Measurements from ENCODE around the gene PRIMA1. TPM values are rescaled to one million over a fixed set of nuclear protein-coding genes. Genes with fewer than 3 reads are reported as not detected.

Gene PRIMA1
- total and polyA plus RNA-seq, 2 experiments from 2014 or later, result 2.1 to 3.5 TPM

GRCh38 chr14:93753647-93754046 lies 34.6 kb downstream of the PRIMA1 start (continued):
- TF ChIP-seq EZH2phosphoT487 (IDR thresholded peaks at IDR 0.05; ENCODE audit: unreplicated experiment) (no peak), JUNB (IDR thresholded peaks at IDR 0.05; ENCODE audit: unreplicated experiment) (no peak), POLR2AphosphoS5 (IDR thresholded peaks at IDR 0.05; ENCODE audit: low read depth) (no peak), CTCF (conservative IDR thresholded peaks at IDR 0.05; ENCODE audit: low read depth in 2 of 2) (no peak), ETS1 (IDR thresholded peaks at IDR 0.05) (no peak)

DNA sequence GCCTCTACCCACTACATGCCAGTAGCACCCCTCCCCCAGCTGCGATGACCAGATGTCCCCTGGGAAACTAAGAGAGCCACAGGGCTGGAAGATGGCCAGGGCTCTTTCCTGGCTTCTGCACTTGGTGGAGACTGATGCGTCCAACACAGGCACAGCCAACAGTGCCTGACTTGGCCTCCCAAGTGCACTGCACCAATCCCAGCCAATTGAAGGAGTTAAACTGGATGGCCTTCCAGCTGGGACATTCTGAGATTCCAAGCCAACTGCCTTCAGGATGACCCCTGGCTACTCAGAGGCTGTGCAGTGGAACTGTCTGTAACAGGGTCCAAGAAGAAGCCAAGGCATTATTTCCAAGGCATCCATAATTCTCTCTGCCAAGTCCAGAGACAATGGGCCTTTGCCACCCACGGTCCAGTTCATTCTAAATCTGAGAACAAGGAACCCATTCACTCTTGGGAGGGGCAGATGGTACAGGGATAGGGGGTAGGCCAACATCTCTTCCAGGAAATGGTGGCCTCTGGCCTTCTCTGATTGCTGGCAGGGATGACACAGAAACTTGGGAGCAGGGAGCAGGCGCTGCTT lies 35.2 kb downstream of the PRIMA1 start:
- Histone ChIP-seq H3K9me2 (ENCODE audit: insufficient read depth) (no peaks in the 10 kb centered on the region), H3K79me2 (replicated peaks; ENCODE audit: insufficient read depth) (no peaks in the 10 kb centered on the region), H4K20me1 (replicated peaks; ENCODE audit: insufficient read depth) (no peaks in the 10 kb centered on the region), H3K4me1 (ENCODE audit: insufficient read depth) (no peaks in the 10 kb centered on the region), H3K4me2 (no peak overlapping the region), H3K27ac (ENCODE audit: low read depth) (no peak overlapping the region), H3F3A (replicated peaks; ENCODE audit: low read depth) (no peaks in the 10 kb centered on the region), H3K4me3 (no peak overlapping the region), H2AFZ (no peak overlapping the region), H3K27me3 (ENCODE audit: insufficient read depth) (no peaks in the 10 kb centered on the region), H3K36me3 (ENCODE audit: insufficient read depth) (no peaks in the 10 kb centered on the region)
- Mint-ChIP-seq H3K9me3 (no peaks in the 10 kb centered on the region; the same call in 2 of the 3 replicates), H3K27me3 (ENCODE audit: insufficient read depth, low read depth, poor library complexity) (peaks cover 5% of the 10 kb centered on the region), H3K27ac (no peak overlapping the region), H3K4me1 (no peaks in the 10 kb centered on the region; the same call in 1 of the 3 replicates), H3K36me3 (ENCODE audit: low read depth) (peaks cover 2% of the 10 kb centered on the region; the same call in 2 of the 3 replicates), H3K4me3 (no peak overlapping the region)
- DNase-seq (ENCODE audit: low spot score), result no peak
- ATAC-seq, result no peak
- TF ChIP-seq JUNB (IDR thresholded peaks at IDR 0.05; ENCODE audit: unreplicated experiment) (no peak), ZNF114 (CRISPR knock-in tag; IDR thresholded peaks at IDR 0.05) (no peak), CTCF (conservative IDR thresholded peaks at IDR 0.05; ENCODE audit: low read depth in 2 of 2) (no peak), EZH2 (IDR thresholded peaks at IDR 0.05; ENCODE audit: low read depth, unreplicated experiment) (no peak), STAT1 (IDR thresholded peaks at IDR 0.05; ENCODE audit: unreplicated experiment) (no peak), ZNF331 (CRISPR knock-in tag; IDR thresholded peaks at IDR 0.05; ENCODE audit: low read depth) (no peak), CREB1 (CRISPR knock-in tag; IDR thresholded peaks at IDR 0.05; ENCODE audit: low read depth) (no peak)
- TF ChIP-seq, protein P1, sequence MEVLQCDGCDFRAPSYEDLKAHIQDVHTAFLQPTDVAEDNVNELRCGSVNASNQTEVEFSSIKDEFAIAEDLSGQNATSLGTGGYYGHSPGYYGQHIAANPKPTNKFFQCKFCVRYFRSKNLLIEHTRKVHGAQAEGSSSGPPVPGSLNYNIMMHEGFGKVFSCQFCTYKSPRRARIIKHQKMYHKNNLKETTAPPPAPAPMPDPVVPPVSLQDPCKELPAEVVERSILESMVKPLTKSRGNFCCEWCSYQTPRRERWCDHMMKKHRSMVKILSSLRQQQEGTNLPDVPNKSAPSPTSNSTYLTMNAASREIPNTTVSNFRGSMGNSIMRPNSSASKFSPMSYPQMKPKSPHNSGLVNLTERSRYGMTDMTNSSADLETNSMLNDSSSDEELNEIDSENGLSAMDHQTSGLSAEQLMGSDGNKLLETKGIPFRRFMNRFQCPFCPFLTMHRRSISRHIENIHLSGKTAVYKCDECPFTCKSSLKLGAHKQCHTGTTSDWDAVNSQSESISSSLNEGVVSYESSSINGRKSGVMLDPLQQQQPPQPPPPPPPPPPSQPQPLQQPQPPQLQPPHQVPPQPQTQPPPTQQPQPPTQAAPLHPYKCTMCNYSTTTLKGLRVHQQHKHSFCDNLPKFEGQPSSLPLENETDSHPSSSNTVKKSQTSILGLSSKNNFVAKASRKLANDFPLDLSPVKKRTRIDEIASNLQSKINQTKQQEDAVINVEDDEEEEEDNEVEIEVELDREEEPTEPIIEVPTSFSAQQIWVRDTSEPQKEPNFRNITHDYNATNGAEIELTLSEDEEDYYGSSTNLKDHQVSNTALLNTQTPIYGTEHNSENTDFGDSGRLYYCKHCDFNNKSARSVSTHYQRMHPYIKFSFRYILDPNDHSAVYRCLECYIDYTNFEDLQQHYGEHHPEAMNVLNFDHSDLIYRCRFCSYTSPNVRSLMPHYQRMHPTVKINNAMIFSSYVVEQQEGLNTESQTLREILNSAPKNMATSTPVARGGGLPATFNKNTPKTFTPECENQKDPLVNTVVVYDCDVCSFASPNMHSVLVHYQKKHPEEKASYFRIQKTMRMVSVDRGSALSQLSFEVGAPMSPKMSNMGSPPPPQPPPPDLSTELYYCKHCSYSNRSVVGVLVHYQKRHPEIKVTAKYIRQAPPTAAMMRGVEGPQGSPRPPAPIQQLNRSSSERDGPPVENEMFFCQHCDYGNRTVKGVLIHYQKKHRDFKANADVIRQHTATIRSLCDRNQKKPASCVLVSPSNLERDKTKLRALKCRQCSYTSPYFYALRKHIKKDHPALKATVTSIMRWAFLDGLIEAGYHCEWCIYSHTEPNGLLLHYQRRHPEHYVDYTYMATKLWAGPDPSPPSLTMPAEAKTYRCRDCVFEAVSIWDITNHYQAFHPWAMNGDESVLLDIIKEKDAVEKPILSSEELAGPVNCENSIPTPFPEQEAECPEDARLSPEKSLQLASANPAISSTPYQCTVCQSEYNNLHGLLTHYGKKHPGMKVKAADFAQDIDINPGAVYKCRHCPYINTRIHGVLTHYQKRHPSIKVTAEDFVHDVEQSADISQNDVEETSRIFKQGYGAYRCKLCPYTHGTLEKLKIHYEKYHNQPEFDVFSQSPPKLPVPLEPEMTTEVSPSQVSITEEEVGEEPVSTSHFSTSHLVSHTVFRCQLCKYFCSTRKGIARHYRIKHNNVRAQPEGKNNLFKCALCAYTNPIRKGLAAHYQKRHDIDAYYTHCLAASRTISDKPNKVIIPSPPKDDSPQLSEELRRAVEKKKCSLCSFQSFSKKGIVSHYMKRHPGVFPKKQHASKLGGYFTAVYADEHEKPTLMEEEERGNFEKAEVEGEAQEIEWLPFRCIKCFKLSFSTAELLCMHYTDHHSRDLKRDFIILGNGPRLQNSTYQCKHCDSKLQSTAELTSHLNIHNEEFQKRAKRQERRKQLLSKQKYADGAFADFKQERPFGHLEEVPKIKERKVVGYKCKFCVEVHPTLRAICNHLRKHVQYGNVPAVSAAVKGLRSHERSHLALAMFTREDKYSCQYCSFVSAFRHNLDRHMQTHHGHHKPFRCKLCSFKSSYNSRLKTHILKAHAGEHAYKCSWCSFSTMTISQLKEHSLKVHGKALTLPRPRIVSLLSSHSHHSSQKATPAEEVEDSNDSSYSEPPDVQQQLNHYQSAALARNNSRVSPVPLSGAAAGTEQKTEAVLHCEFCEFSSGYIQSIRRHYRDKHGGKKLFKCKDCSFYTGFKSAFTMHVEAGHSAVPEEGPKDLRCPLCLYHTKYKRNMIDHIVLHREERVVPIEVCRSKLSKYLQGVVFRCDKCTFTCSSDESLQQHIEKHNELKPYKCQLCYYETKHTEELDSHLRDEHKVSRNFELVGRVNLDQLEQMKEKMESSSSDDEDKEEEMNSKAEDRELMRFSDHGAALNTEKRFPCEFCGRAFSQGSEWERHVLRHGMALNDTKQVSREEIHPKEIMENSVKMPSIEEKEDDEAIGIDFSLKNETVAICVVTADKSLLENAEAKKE (CRISPR knock-in tag; IDR thresholded peaks at IDR 0.05), result no peak

Data from GM23338 (cell line).